ENCODE results near the gene ETNK2. TPM values are rescaled to one million over a fixed set of nuclear protein-coding genes. Genes with fewer than 3 reads are reported as not detected.
A peak's percentile ranks its signal among the peaks of the same experiment; 100 is the strongest.

Gene ETNK2
- polyA plus RNA-seq, 2 donors: 9.5 to 16.1 TPM

GRCh38 chr1:204192589-204193352 lies 40.9 kb upstream of the ETNK2 start:
- Histone ChIP-seq H3K4me1 (ENCODE audit: control insufficient read depth in 2 of 2, insufficient read depth in 2 of 2, low read length in 1 of 2) (peaks cover 0 to 3% of the 10 kb centered on the region in 2 donors), H3K9me3 (ENCODE audit: control insufficient read depth in 2 of 2, insufficient read depth in 1 of 2, low read depth in 1 of 2, low read length in 1 of 2) (no peaks in the 10 kb centered on the region), H3K27me3 (ENCODE audit: control insufficient read depth in 1 of 2, insufficient read depth in 2 of 2, low read length in 2 of 2) (peaks cover 0 to 3% of the 10 kb centered on the region in 2 donors), H3K4me3 (ENCODE audit: low read depth in 1 of 2, low read length in 2 of 2) (no peak overlapping the region), H3K36me3 (ENCODE audit: control insufficient read depth in 2 of 2, insufficient read depth in 2 of 2, low read length in 1 of 2) (no peaks in the 10 kb centered on the region), H3K27ac (ENCODE audit: low read depth in 2 of 2, low read length in 1 of 2) (no peak overlapping the region)
- WGBS, 2 donors: 63 to 67% methylated on average over 3 of the region's 3 CpGs

- Histone ChIP-seq H3K4me1 (ENCODE audit: control insufficient read depth in 2 of 2, insufficient read depth in 2 of 2, low read length in 1 of 2) (peaks cover 0 to 3% of the 10 kb centered on the region in 2 donors), H3K27me3 (ENCODE audit: control insufficient read depth in 1 of 2, insufficient read depth in 2 of 2, low read length in 2 of 2) (peaks cover 0 to 3% of the 10 kb centered on the region in 2 donors), H3K9me3 (ENCODE audit: control insufficient read depth in 2 of 2, insufficient read depth in 1 of 2, low read depth in 1 of 2, low read length in 1 of 2) (no peaks in the 10 kb centered on the region), H3K36me3 (ENCODE audit: control insufficient read depth in 2 of 2, insufficient read depth in 2 of 2, low read length in 1 of 2) (no peaks in the 10 kb centered on the region), H3K4me3 (ENCODE audit: low read depth in 1 of 2, low read length in 2 of 2) (no peak overlapping the region), H3K27ac (ENCODE audit: low read depth in 2 of 2, low read length in 1 of 2) (no peak overlapping the region)
- 89 to 93% methylated on average over 2 of the region's 2 CpGs for WGBS, 2 donors
Measured at GRCh38 chr1:204192046-204192445, 40.2 kb upstream of the ETNK2 start.

GRCh38 chr1:204191456-204191855 lies 39.6 kb upstream of the ETNK2 start:
- 58 to 66% methylated on average over 7 of the region's 7 CpGs for WGBS, 2 donors
- peaks cover 0 to 3% of the 10 kb centered on the region in 2 donors for H3K4me1 ChIP-seq (ENCODE audit: control insufficient read depth in 2 of 2, insufficient read depth in 2 of 2, low read length in 1 of 2)
- peaks cover 0 to 3% of the 10 kb centered on the region in 2 donors for H3K27me3 ChIP-seq (ENCODE audit: control insufficient read depth in 1 of 2, insufficient read depth in 2 of 2, low read length in 2 of 2)

GRCh38 chr1:204190212-204191211 lies 38.7 kb upstream of the ETNK2 start:
- Histone ChIP-seq H3K27ac (ENCODE audit: low read depth in 2 of 2, low read length in 1 of 2) (no peak overlapping the region), H3K4me1 (ENCODE audit: control insufficient read depth in 2 of 2, insufficient read depth in 2 of 2, low read length in 1 of 2) (peaks cover 0 to 3% of the 10 kb centered on the region in 2 donors), H3K36me3 (ENCODE audit: control insufficient read depth in 2 of 2, insufficient read depth in 2 of 2, low read length in 1 of 2) (no peaks in the 10 kb centered on the region), H3K27me3 (ENCODE audit: control insufficient read depth in 1 of 2, insufficient read depth in 2 of 2, low read length in 2 of 2) (peaks cover 0 to 3% of the 10 kb centered on the region in 2 donors), H3K9me3 (ENCODE audit: control insufficient read depth in 2 of 2, insufficient read depth in 1 of 2, low read depth in 1 of 2, low read length in 1 of 2) (no peaks in the 10 kb centered on the region), H3K4me3 (ENCODE audit: low read depth in 1 of 2, low read length in 2 of 2) (peak overlapping the region in 1 of 2 donors; percentile 19)
- WGBS, 2 donors: 13 to 15% methylated on average over 40 to 44 of the region's 44 CpGs

More at GRCh38 chr1:204191456-204191855, 39.6 kb upstream of the ETNK2 start:
- H3K9me3 ChIP-seq (ENCODE audit: control insufficient read depth in 2 of 2, insufficient read depth in 1 of 2, low read depth in 1 of 2, low read length in 1 of 2): no peaks in the 10 kb centered on the region
- no peaks in the 10 kb centered on the region for H3K36me3 ChIP-seq (ENCODE audit: control insufficient read depth in 2 of 2, insufficient read depth in 2 of 2, low read length in 1 of 2)
- H3K4me3 ChIP-seq (ENCODE audit: low read depth in 1 of 2, low read length in 2 of 2): no peak overlapping the region
- H3K27ac ChIP-seq (ENCODE audit: low read depth in 2 of 2, low read length in 1 of 2): no peak overlapping the region

GRCh38 chr1:204188959-204189639 lies 37.3 kb upstream of the ETNK2 start:
- 70 to 73% methylated on average over 11 of the region's 11 CpGs for WGBS, 2 donors
- Histone ChIP-seq H3K4me1 (ENCODE audit: control insufficient read depth in 2 of 2, insufficient read depth in 2 of 2, low read length in 1 of 2) (peaks cover 0 to 3% of the 10 kb centered on the region in 2 donors), H3K36me3 (ENCODE audit: control insufficient read depth in 2 of 2, insufficient read depth in 2 of 2, low read length in 1 of 2) (no peaks in the 10 kb centered on the region), H3K4me3 (ENCODE audit: low read depth in 1 of 2, low read length in 2 of 2) (no peak overlapping the region), H3K27me3 (ENCODE audit: control insufficient read depth in 1 of 2, insufficient read depth in 2 of 2, low read length in 2 of 2) (peaks cover 0 to 3% of the 10 kb centered on the region in 2 donors), H3K27ac (ENCODE audit: low read depth in 2 of 2, low read length in 1 of 2) (no peak overlapping the region), H3K9me3 (ENCODE audit: control insufficient read depth in 2 of 2, insufficient read depth in 1 of 2, low read depth in 1 of 2, low read length in 1 of 2) (no peaks in the 10 kb centered on the region)

- no peak overlapping the region for H3K4me3 ChIP-seq (ENCODE audit: low read depth in 1 of 2, low read length in 2 of 2)
- H3K27me3 ChIP-seq (ENCODE audit: control insufficient read depth in 1 of 2, insufficient read depth in 2 of 2, low read length in 2 of 2): peaks cover 0 to 3% of the 10 kb centered on the region in 2 donors
- peaks cover 2% of the 10 kb centered on the region in 2 donors for H3K4me1 ChIP-seq (ENCODE audit: control insufficient read depth in 2 of 2, insufficient read depth in 2 of 2, low read length in 1 of 2)
- WGBS, 2 donors: 72 to 75% methylated on average over 10 of the region's 10 CpGs
- no peaks in the 10 kb centered on the region for H3K9me3 ChIP-seq (ENCODE audit: control insufficient read depth in 2 of 2, insufficient read depth in 1 of 2, low read depth in 1 of 2, low read length in 1 of 2)
- H3K27ac ChIP-seq (ENCODE audit: low read depth in 2 of 2, low read length in 1 of 2): no peak overlapping the region
- no peaks in the 10 kb centered on the region for H3K36me3 ChIP-seq (ENCODE audit: control insufficient read depth in 2 of 2, insufficient read depth in 2 of 2, low read length in 1 of 2)
Measured at GRCh38 chr1:204186597-204186996, 34.8 kb upstream of the ETNK2 start.

GRCh38 chr1:204181116-204181515 lies 29.3 kb upstream of the ETNK2 start:
- 52 to 89% methylated on average over 1 of the region's 1 CpG for WGBS, 2 donors
- no peaks in the 10 kb centered on the region for H3K27me3 ChIP-seq (ENCODE audit: control insufficient read depth in 1 of 2, insufficient read depth in 2 of 2, low read length in 2 of 2)
- peaks cover 0 to 2% of the 10 kb centered on the region in 2 donors for H3K4me1 ChIP-seq (ENCODE audit: control insufficient read depth in 2 of 2, insufficient read depth in 2 of 2, low read length in 1 of 2)
- H3K4me3 ChIP-seq (ENCODE audit: low read depth in 1 of 2, low read length in 2 of 2): no peak overlapping the region
- H3K27ac ChIP-seq (ENCODE audit: low read depth in 2 of 2, low read length in 1 of 2): no peak overlapping the region
- H3K9me3 ChIP-seq (ENCODE audit: control insufficient read depth in 2 of 2, insufficient read depth in 1 of 2, low read depth in 1 of 2, low read length in 1 of 2): peaks cover 0 to 4% of the 10 kb centered on the region in 2 donors
- no peaks in the 10 kb centered on the region for H3K36me3 ChIP-seq (ENCODE audit: control insufficient read depth in 2 of 2, insufficient read depth in 2 of 2, low read length in 1 of 2)

GRCh38 chr1:204180133-204180532 lies 28.3 kb upstream of the ETNK2 start:
- Histone ChIP-seq H3K27me3 (ENCODE audit: control insufficient read depth in 1 of 2, insufficient read depth in 2 of 2, low read length in 2 of 2) (no peaks in the 10 kb centered on the region), H3K9me3 (ENCODE audit: control insufficient read depth in 2 of 2, insufficient read depth in 1 of 2, low read depth in 1 of 2, low read length in 1 of 2) (peaks cover 0 to 4% of the 10 kb centered on the region in 2 donors), H3K27ac (ENCODE audit: low read depth in 2 of 2, low read length in 1 of 2) (no peak overlapping the region), H3K36me3 (ENCODE audit: control insufficient read depth in 2 of 2, insufficient read depth in 2 of 2, low read length in 1 of 2) (no peaks in the 10 kb centered on the region), H3K4me1 (ENCODE audit: control insufficient read depth in 2 of 2, insufficient read depth in 2 of 2, low read length in 1 of 2) (peaks cover 0 to 2% of the 10 kb centered on the region in 2 donors), H3K4me3 (ENCODE audit: low read depth in 1 of 2, low read length in 2 of 2) (no peak overlapping the region)
- WGBS, 2 donors: 70 to 77% methylated on average over 6 of the region's 6 CpGs
